Cardiac muscle cell (in vitro differentiated cells and primary cell): ENCODE measurements around the gene PIGQ. TPM values are rescaled to one million over a fixed set of nuclear protein-coding genes. Genes with fewer than 3 reads are reported as not detected.

Experiments used
- DNase-seq, 2 donors: peaks; one replicate each; pipeline versions ENCODE4 v3.0.0 to v3.0.0-alpha.2; 2010 to 2017; ENCODE audit warnings: low read depth in 1 of 2, low spot score in 1 of 2
- H3K27ac ChIP-seq: fragments of 200-600 bp; sonication (generic); 2 replicates; pipeline ENCODE4 v1.5.1; 2016
- H3K27me3 ChIP-seq: fragments of 200-600 bp; sonication (generic); 2 replicates; pipeline ENCODE4 v1.6.0; 2016; ENCODE audit warnings: control low read depth
- H3K36me3 ChIP-seq: fragments of 200-600 bp; sonication (generic); 2 replicates; pipeline ENCODE4 v1.5.1; 2016; ENCODE audit warnings: control low read depth
- H3K4me1 ChIP-seq: fragments of 200-600 bp; sonication (generic); 2 replicates; pipeline ENCODE4 v1.8.1; 2017; ENCODE audit warnings: low read depth, mild to moderate bottlenecking, mixed run types
- H3K4me3 ChIP-seq: fragments of 200-600 bp; sonication (generic); 2 replicates; pipeline ENCODE4 v1.5.1; 2016; ENCODE audit warnings: mild to moderate bottlenecking
- H3K9me3 ChIP-seq: fragments of 200-600 bp; sonication (generic); 2 replicates; pipeline ENCODE4 v1.5.1; 2017; ENCODE audit warnings: low read depth, mild to moderate bottlenecking, control low read depth
- CTCF ChIP-seq: IDR thresholded peaks from 2 replicates; pipeline ENCODE4 v1.5.1; 2012; ENCODE audit warnings: low read depth, mild to moderate bottlenecking, low read length
- polyA plus RNA-seq: library from polyadenylated mRNA; unstranded; fragments of >200 nt; fragmentation: Nextera tagmentation; extraction: Ambion mirVana; gene quantifications from 2 replicates; pipeline ENCODE4 v1.2.1, GENCODE V29; 2016
- total RNA-seq: library from RNA; depleted of rRNA; stranded (reverse); fragments of >200 nt; gene quantifications from 2 replicates; pipeline ENCODE4 v1.2.3, GENCODE V29; 2016

PIGQ gene
- total and polyA plus RNA-seq, 2 experiments from 2014 or later: 110 to 124 TPM

GRCh38 chr16:575354-576196 is 5.8 kb downstream of the PIGQ start:
- Histone ChIP-seq H3K4me3 (no peak overlapping the region), H3K9me3 (no peaks in the 10 kb centered on the region), H3K4me1 (no peaks in the 10 kb centered on the region), H3K36me3 (no peaks in the 10 kb centered on the region), H3K27me3 (no peaks in the 10 kb centered on the region), H3K27ac (no peak overlapping the region)
- DNase-seq: no peak
- no peak for TF ChIP-seq CTCF

- no peaks in the 10 kb centered on the region for H3K9me3 ChIP-seq
- H3K27me3 ChIP-seq: no peaks in the 10 kb centered on the region
- no peak overlapping the region for H3K4me3 ChIP-seq
- TF ChIP-seq CTCF: no peak
- H3K36me3 ChIP-seq: no peaks in the 10 kb centered on the region
- no peaks in the 10 kb centered on the region for H3K4me1 ChIP-seq
- no peak for DNase-seq
- H3K27ac ChIP-seq: no peak overlapping the region
Measured at GRCh38 chr16:576197-576822, 6.5 kb downstream of the PIGQ start.

GRCh38 chr16:576823-577201 is 7.0 kb downstream of the PIGQ start:
- no peak overlapping the region for H3K4me3 ChIP-seq
- no peaks in the 10 kb centered on the region for H3K4me1 ChIP-seq
- no peaks in the 10 kb centered on the region for H3K27me3 ChIP-seq
- no peak overlapping the region for H3K27ac ChIP-seq
- H3K9me3 ChIP-seq: no peaks in the 10 kb centered on the region
- DNase-seq: no peak
- no peak for TF ChIP-seq CTCF
- no peaks in the 10 kb centered on the region for H3K36me3 ChIP-seq

- Histone ChIP-seq H3K4me3 (no peak overlapping the region), H3K4me1 (no peaks in the 10 kb centered on the region), H3K9me3 (no peaks in the 10 kb centered on the region), H3K36me3 (no peaks in the 10 kb centered on the region), H3K27ac (no peak overlapping the region), H3K27me3 (no peaks in the 10 kb centered on the region)
- no peak for DNase-seq
- TF ChIP-seq CTCF: no peak
Measured at GRCh38 chr16:577796-578195, 8.0 kb downstream of the PIGQ start.

GRCh38 chr16:578232-578869 is 8.6 kb downstream of the PIGQ start:
- no peaks in the 10 kb centered on the region for H3K36me3 ChIP-seq
- no peak overlapping the region for H3K27ac ChIP-seq
- H3K4me3 ChIP-seq: no peak overlapping the region
- no peaks in the 10 kb centered on the region for H3K27me3 ChIP-seq
- no peaks in the 10 kb centered on the region for H3K9me3 ChIP-seq
- no peak for DNase-seq
- no peak for TF ChIP-seq CTCF
- H3K4me1 ChIP-seq: peaks cover under 1% of the 10 kb centered on the region
